HG03342 (cell line): Measurements from ENCODE around the gene HABP4.
A peak's percentile ranks its signal among the peaks of the same experiment; 100 is the strongest.

Experiments used
- ATAC-seq: cut with Tn5 transposase; IDR thresholded peaks from one replicate; pipeline ENCODE4 v1.9.1; 2021; ENCODE audit warnings: mild to moderate bottlenecking, moderate library complexity; ENCODE audit not compliant: unreplicated experiment

HABP4 gene

DNA sequence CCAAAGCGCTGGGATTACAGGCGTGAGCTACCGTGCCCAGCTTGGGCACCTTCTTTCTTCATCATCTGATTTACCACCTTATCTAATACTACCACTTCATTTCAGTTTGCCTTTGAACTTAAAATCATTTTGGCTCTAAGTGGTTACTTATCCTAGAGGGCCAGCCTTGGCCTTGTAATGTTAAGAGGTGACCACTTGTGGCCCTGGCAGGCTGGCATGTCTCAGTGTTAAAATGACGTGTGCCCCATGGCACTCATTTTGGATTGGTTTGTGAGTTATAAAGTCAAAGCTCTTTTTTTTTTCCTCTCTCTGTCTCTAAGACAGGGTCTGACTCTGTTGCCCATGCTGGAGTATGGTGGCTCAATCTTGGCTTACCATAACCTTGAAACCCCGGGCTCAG lies 17.8 kb downstream of the HABP4 start:
- no peak for ATAC-seq

GRCh38 chr9:96476013-96476412 lies 26.0 kb downstream of the HABP4 start:
- ATAC-seq = no peak

DNA sequence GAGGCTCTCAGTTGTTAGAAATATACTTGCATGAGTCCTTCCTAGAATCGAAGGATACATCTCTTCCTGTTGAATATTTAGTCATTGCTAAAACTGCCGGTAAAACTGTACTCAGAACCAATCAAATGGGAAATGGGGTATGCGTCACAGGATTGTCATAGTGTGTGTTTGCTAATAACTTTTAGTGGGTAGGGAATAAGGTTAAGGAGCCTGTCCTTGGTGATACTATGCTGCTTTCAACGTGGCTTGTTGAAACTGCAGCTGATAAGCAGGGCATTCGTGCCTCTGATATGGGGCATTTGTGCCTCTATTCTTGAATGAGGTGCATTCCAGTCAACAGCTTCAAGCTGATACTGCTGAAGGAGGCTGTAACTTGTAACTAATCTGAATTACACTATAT lies 26.6 kb downstream of the HABP4 start:
- ATAC-seq = no peak

DNA sequence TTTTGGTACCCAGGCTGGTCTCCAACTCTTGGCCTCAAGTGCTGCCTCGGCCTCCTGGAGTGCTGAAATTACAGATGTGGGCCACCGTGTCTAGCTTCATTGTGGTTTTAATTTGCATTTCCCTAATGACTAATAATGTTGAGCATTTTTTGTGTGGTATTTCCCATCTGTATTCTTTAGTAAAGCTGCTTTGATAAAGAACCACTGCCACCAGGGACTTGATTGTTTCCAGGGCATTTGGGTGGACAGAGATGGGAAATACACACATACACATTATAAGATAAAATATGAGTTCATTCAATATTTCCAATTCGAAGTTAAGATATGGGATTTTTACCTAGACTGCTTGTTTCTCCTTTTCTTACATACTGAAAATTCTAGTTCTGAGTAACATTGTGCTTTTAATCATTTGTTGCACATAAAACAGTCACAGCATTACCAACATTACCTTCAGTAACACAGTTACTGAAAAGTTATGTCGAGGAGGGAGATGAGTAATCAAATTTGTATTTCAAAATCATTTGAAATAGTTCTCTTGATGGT lies 28.9 kb downstream of the HABP4 start:
- ATAC-seq = peak; percentile 82

- no peak for ATAC-seq
These were observed 30.8 kb downstream of the HABP4 start for GRCh38 chr9:96480736-96481135.

- ATAC-seq = no peak
These were observed 32.5 kb downstream of the HABP4 start for GRCh38 chr9:96482476-96482875.

- ATAC-seq = no peak
These were observed 33.2 kb downstream of the HABP4 start for GRCh38 chr9:96483197-96483596.

GRCh38 chr9:96483733-96484390 lies 33.9 kb downstream of the HABP4 start:
- peak; percentile 2 for ATAC-seq

GRCh38 chr9:96484521-96484931 lies 34.6 kb downstream of the HABP4 start:
- peak; percentile 91 for ATAC-seq

DNA sequence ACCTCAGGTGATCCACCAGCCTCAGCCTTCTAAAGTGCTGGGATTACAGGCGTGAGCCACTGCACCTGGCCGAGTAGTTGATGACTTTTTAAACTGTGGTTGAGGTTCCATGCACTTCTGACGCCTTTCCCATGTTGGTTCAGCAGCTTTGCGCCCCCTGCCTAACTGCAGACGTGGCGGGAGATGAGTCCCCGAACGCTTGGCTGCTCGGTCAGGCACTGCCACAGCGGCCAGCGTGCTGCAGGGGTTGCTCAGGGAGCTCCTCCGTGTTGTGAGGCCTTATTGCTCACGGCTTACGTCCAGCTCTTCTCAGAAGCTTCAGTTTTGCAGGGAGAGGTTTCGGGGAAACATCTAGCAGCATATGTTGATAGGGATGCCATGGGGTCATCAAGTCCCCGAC lies 35.3 kb downstream of the HABP4 start:
- ATAC-seq = no peak

GRCh38 chr9:96486386-96487028 lies 36.5 kb downstream of the HABP4 start:
- ATAC-seq = no peak

DNA sequence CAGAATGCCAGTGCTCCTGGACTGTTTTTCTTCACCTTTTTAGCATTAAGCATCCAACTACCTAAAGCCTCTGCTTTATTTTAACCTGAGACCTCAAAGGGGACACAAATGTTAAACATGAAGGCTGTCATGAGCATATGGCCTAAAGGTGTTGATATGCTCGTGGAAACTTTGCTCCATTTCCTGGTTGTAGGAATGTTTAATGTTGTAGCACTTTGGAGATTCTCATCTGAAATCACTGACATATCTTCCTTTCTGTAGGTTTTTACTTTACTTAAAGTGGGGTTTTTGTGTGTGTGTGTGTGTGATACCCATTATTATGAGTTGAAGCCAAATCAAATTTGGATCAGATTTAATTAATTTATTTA lies 37.0 kb downstream of the HABP4 start:
- no peak for ATAC-seq

DNA sequence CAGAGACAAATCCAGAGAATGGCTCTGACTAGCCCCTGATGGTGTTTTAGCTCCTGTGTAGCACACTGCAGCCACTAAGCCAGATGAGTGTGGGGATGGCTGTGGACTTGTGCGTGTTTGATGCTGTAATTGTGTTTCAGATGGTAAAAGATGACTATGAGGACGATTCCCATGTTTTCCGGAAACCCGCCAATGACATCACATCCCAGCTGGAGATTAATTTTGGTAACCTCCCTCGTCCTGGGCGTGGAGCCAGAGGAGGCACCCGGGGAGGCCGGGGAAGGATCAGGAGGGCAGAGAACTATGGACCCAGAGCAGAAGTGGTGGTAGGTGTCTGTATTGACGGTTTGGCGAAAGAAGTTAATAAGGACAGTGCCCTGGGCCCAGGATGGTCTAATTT lies 38.0 kb downstream of the HABP4 start:
- no peak for ATAC-seq

DNA sequence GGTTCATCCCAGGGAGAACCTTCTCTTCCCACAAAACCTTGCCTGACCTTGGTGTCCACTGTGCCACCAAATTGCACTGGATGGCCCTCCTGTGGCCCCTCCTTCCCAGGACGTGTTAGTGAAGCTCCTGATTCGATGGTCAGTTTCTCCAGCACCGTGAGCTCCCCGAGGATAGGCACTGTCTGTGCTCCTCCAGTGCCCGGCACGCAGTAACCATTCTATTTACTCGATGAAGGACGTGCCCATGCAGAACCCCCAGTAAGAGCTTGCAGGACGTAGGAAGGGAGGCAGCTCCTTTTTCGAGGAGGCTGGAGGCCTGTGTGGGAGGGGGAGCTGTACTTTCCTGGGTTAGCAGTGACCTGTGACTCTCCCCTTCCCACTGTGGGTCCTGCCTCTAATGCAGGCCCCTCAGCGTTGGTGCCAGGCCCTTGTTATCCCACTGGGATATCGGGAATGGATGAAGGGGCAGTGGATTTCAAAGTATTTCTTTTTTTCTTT lies 39.6 kb downstream of the HABP4 start:
- no peak for ATAC-seq

- ATAC-seq = no peak
These were observed 40.6 kb downstream of the HABP4 start for GRCh38 chr9:96490534-96491078.

- no peak for ATAC-seq
These were observed 41.3 kb downstream of the HABP4 start for GRCh38 chr9:96491079-96491879.

- ATAC-seq = no peak
These were observed 42.0 kb downstream of the HABP4 start for GRCh38 chr9:96491880-96492525.

GRCh38 chr9:96492993-96493531 lies 43.1 kb downstream of the HABP4 start:
- ATAC-seq = no peak

DNA sequence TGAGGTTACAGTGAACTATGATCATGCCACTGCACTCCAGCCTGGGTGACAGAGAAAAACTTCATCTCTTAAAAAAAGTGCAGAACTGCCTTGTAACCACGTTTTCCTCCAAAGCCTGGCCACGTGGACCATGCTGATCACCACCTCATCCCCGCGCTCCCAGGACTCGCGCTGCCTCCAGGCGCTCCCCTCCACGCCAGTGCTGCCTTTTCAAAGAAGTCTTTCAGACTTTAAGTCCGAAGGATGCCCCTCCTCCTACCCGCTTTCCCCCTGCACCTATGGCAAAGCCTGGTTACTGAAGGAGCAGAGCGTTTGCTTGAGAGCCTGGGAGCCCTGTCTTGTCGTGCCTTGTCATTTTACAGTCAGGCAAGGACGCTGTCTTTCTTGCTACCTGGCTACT lies 43.8 kb downstream of the HABP4 start:
- ATAC-seq = no peak

GRCh38 chr9:96494215-96494800 lies 44.3 kb downstream of the HABP4 start:
- no peak for ATAC-seq
